HepG2 (cell line): ENCODE measurements around the gene JAKMIP2. TPM values are rescaled to one million over a fixed set of nuclear protein-coding genes. Genes with fewer than 3 reads are reported as not detected.

Experiments
- ATAC-seq: fragments of 200-7000 bp; cut with Tn5 transposase; 3 replicates; pipeline ENCODE4 v1.9.1; 2020; ENCODE audit warnings: mild to moderate bottlenecking, moderate library complexity
- BruUV-seq: library from RNA; stranded (reverse); fragments of 400-500 nt; replicated peaks from 2 replicates; lab custom pipeline; 2021; lab: Mats Ljungman, UMichigan
- CTCF ChIA-PET: fragments of 300-600 bp; formaldehyde crosslinking; extraction: SDS; loops from one replicate; lab custom pipeline; 2021; ENCODE audit warnings: low total read pairs, inconsistent platforms, low intra/inter-chr PET ratio; lab: Yijun Ruan, JAX
- POLR2A ChIA-PET: fragments of 350-600 bp; sonication (Branson Sonifier 250); formaldehyde crosslinking; loops from one replicate; lab custom pipeline; 2020; ENCODE audit warnings: antibody characterized with exemption, inconsistent platforms; lab: Yijun Ruan, JAX
- DNase-seq: peaks from one replicate; pipeline ENCODE4 v3.0.0-alpha.2; 2015; ENCODE audit warnings: low spot score
- FAIRE-seq: peaks from 3 replicates; lab custom pipeline; 2011; peaks lifted over from hg19 to GRCh38; lab: Jason Lieb, UNC
- H2AFZ ChIP-seq: one replicate; pipeline ENCODE4 v1.6.1; 2011; ENCODE audit warnings: low read length, inconsistent platforms
- H3K27ac ChIP-seq: fragments of 300-600 bp; 3 replicates; pipeline ENCODE4 v1.8.0; 2011; ENCODE audit warnings: mixed run types, mild to moderate bottlenecking, mixed read lengths, low read length, inconsistent platforms; ENCODE audit not compliant: insufficient read depth; ENCODE audit errors: extremely low read length
- H3K27me3 ChIP-seq, 2 experiments: fragments of 200-600 bp in 1 of 2; 2 replicates in 1 of 2; 3 replicates in 1 of 2; pipeline versions ENCODE4 v1.6.0 to v1.8.0; 2011; ENCODE audit warnings: low read length in 2 of 2, mild to moderate bottlenecking in 2 of 2, moderate library complexity in 2 of 2, inconsistent platforms in 1 of 2; ENCODE audit not compliant: insufficient read depth in 2 of 2, control insufficient read depth in 1 of 2
- H3K36me3 ChIP-seq, 2 experiments: fragments of 200-600 bp in 1 of 2; replicated peaks in 1 of 2; 2 replicates in 1 of 2; 3 replicates in 1 of 2; pipeline versions ENCODE4 v1.5.1 to v1.8.0; 2011; ENCODE audit warnings: low read length in 2 of 2, inconsistent platforms in 1 of 2; ENCODE audit not compliant: insufficient read depth in 2 of 2, control insufficient read depth in 1 of 2
- H3K4me1 ChIP-seq: 2 replicates; pipeline ENCODE4 v1.5.1; 2012; ENCODE audit warnings: low read length, inconsistent platforms; ENCODE audit not compliant: insufficient read depth
- H3K4me2 ChIP-seq: 2 replicates; pipeline ENCODE4 v1.6.0; 2011; ENCODE audit warnings: low read depth, low read length, inconsistent platforms
- H3K4me3 ChIP-seq, 3 experiments: fragments of 200-600 bp in 1 of 3; sonication (generic), shearing (Covaris generic) in 1 of 3; replicated peaks in 1 of 3; 2 replicates each; pipeline ENCODE4 v1.5.1; 2011 to 2016; ENCODE audit warnings: low read length in 3 of 3, inconsistent platforms in 2 of 3, low read depth in 2 of 3, mild to moderate bottlenecking in 2 of 3, control low read depth in 1 of 3, mixed read lengths in 1 of 3; ENCODE audit not compliant: insufficient read depth in 1 of 3
- H3K79me2 ChIP-seq: one replicate; pipeline ENCODE4 v1.6.1; 2011; ENCODE audit warnings: low read length, inconsistent platforms; ENCODE audit not compliant: insufficient read depth
- H3K9ac ChIP-seq: 2 replicates; pipeline ENCODE4 v1.6.0; 2011; ENCODE audit warnings: mild to moderate bottlenecking, low read depth, low read length, inconsistent platforms; ENCODE audit not compliant: insufficient read depth
- H3K9me3 ChIP-seq: 2 replicates; pipeline ENCODE4 v1.5.1; 2012; ENCODE audit warnings: mild to moderate bottlenecking, low read length
- H4K20me1 ChIP-seq: 2 replicates; pipeline ENCODE4 v1.6.0; 2011; ENCODE audit warnings: inconsistent platforms, mild to moderate bottlenecking, low read length, moderate library complexity; ENCODE audit not compliant: insufficient read depth
- ATF2 ChIP-seq: sonication (generic); formaldehyde crosslinking; IDR thresholded peaks from 2 replicates; pipeline ENCODE4 v1.4.0; 2020; ENCODE audit warnings: missing genetic modification reagents
- EHMT2 ChIP-seq: fragments of 200-600 bp; sonication (generic); IDR thresholded peaks from 2 replicates; pipeline ENCODE4 v1.7.0; 2017; ENCODE audit warnings: antibody characterized with exemption, low read depth, low read length, borderline replicate concordance
- GMEB2 ChIP-seq: IDR thresholded peaks from 2 replicates; pipeline ENCODE4 v1.6.1; 2016; ENCODE audit warnings: missing biosample characterization, missing genetic modification reagents, low read depth
- TEAD3 ChIP-seq: optimal IDR thresholded peaks from 2 replicates; pipeline ENCODE3; 2016; ENCODE audit warnings: borderline replicate concordance
- TOE1 ChIP-seq: sonication (generic); formaldehyde crosslinking; IDR thresholded peaks from 2 replicates; pipeline ENCODE4 v1.4.0; 2020; ENCODE audit warnings: mild to moderate bottlenecking, missing genetic modification reagents
- ZNF253 ChIP-seq: sonication (generic); formaldehyde crosslinking; IDR thresholded peaks from 2 replicates; pipeline ENCODE4 v1.8.0; 2022; ENCODE audit warnings: mild to moderate bottlenecking, missing genetic modification reagents, borderline replicate concordance
- ZNF263 ChIP-seq: sonication (generic); formaldehyde crosslinking; IDR thresholded peaks from 2 replicates; pipeline ENCODE4 v1.4.0; 2020; ENCODE audit warnings: missing genetic modification reagents
- ZNF574 ChIP-seq: sonication (generic); formaldehyde crosslinking; IDR thresholded peaks from 2 replicates; pipeline ENCODE4 v1.4.0; 2020; ENCODE audit warnings: missing genetic modification reagents
- ZNF746 ChIP-seq: sonication (generic); formaldehyde crosslinking; IDR thresholded peaks from 2 replicates; pipeline ENCODE4 v1.8.0; 2022; ENCODE audit warnings: mild to moderate bottlenecking, missing genetic modification reagents
- WGBS: methylation state at CpG from one replicate; pipeline ENCODE4 v1.1.6; 2017; ENCODE audit warnings: low lambda C conversion rate; 5-methylcytosine and 5-hydroxymethylcytosine counted together
- in situ Hi-C: cut with HindIII; loops from 2 replicates; pipeline ENCODE4 v1.10.0; 2017; ENCODE audit warnings: low pct_unique_long_range_greater_than_20kb; ENCODE audit not compliant: extremely low pct_ligation_motif_present
- intact Hi-C: fragments of 100-400 bp; cut with micrococcal nuclease; formaldehyde crosslinking; loops from one replicate; pipeline ENCODE4 v1.10.0; 2022; ENCODE audit not compliant: unreplicated experiment
- polyA plus RNA-seq, 8 experiments: library from polyadenylated mRNA; depleted of rRNA in 3 of 8; stranded (reverse) in 7 of 8; unstranded in 1 of 8; fragments of >200 nt; fragmentation: Illumina TruSeq in 4 of 8; extraction: Trizol in 4 of 8; gene quantifications; 2 replicates each; pipeline versions ENCODE4 v1.2.1 to v1.2.3, GENCODE V29; 2011 to 2016; ENCODE audit warnings: low read depth in 4 of 8, missing spikeins in 1 of 8, mixed read lengths in 1 of 8; ENCODE audit not compliant: insufficient read depth in 1 of 8
- total RNA-seq, 5 experiments: library from RNA; depleted of rRNA; stranded (reverse); fragments of >200 nt; fragmentation: Illumina TruSeq; extraction: Trizol; gene quantifications; 2 replicates each; pipeline ENCODE4 v1.2.3, GENCODE V29; 2016; ENCODE audit warnings: low read depth in 1 of 5

Gene JAKMIP2
- total and polyA plus RNA-seq, 2 of the 13 experiments (the other 11 are each of a cell fraction or from before 2014, with no cell fraction given): 0.04 to 2.1 TPM

- Histone ChIP-seq H3K4me2 (no peak overlapping the region), H3K9ac (no peak overlapping the region), H3K27ac (no peak overlapping the region), H3K36me3 (no peaks in the 10 kb centered on the region), H3K9me3 (no peaks in the 10 kb centered on the region), H3K27me3 (no peaks in the 10 kb centered on the region), H3K4me1 (no peaks in the 10 kb centered on the region), H2AFZ (no peak overlapping the region), H3K79me2 (no peaks in the 10 kb centered on the region), H3K4me3 (no peak overlapping the region), H4K20me1 (no peaks in the 10 kb centered on the region)
- ChIA-PET POLR2A (no interaction called here), CTCF (no interaction called here)
- WGBS: 95% methylated on average over 1 of the region's 1 CpG
- DNase-seq: no peak
- in situ Hi-C loops (loop anchor here (10.0 kb wide), 1 partner anchor 348 kb away; no protein-coding TSS in a partner anchor), intact Hi-C loops (loop anchor here (10.0 kb wide), 1 partner anchor 1038 kb away; no protein-coding TSS in a partner anchor)
- no peak for FAIRE-seq
- TF ChIP-seq GMEB2 (CRISPR knock-in tag): no peak
- no peak for TF ChIP-seq ATF2 (CRISPR knock-in tag)
- no peak for TF ChIP-seq ZNF746 (CRISPR knock-in tag)
- TF ChIP-seq TEAD3 (CRISPR knock-in tag): no peak
- TF ChIP-seq ZNF263 (CRISPR knock-in tag): no peak
- TF ChIP-seq EHMT2: no peak
- TF ChIP-seq TOE1 (CRISPR knock-in tag): no peak
- no peak for TF ChIP-seq ZNF574 (CRISPR knock-in tag)
- TF ChIP-seq ZNF253 (CRISPR knock-in tag): no peak
- no peak for ATAC-seq
- no TSS peak for BruUV-seq
Observed at GRCh38 chr5:147573211-147573610, 209.3 kb downstream of the JAKMIP2 start.
